ENCODE results near the gene NFKBIA.

- no peak for TF ChIP-seq CTCF (IDR thresholded peaks at IDR 0.05; ENCODE audit: low read depth, low read length)
- TF ChIP-seq EZH2phosphoT487 (IDR thresholded peaks at IDR 0.05; ENCODE audit: low read depth): no peak
These were observed 34.8 kb downstream of the NFKBIA start for GRCh38 chr14:35369701-35370191.

Data from OCI-LY3 (cell line).